Loucy (cell line): ENCODE data around the gene ZNHIT1.

Source experiments
- CTCF ChIP-seq: fragments of 200-600 bp; sonication (generic); conservative IDR thresholded peaks from 2 replicates; pipeline ENCODE4 v1.5.1; 2014; ENCODE audit warnings: mild to moderate bottlenecking, antibody characterized with exemption, low read length
- EZH2phosphoT487 ChIP-seq: fragments of 200-600 bp; IDR thresholded peaks from 2 replicates; pipeline ENCODE4 v1.6.1; 2018; ENCODE audit warnings: antibody characterized with exemption, mild to moderate bottlenecking, moderate library complexity, borderline replicate concordance

GRCh38 chr7:101179117-101179516 is 38.8 kb upstream of the ZNHIT1 start:
- TF ChIP-seq CTCF (no peak), EZH2phosphoT487 (no peak)
